BLaER1 treated with 17β-estradiol and CSF1 and Interleukin-3, amounts not matched to agents 10 nM and 100 nM (cell line): ENCODE data around the gene PTGFRN.
A peak's percentile ranks its signal among the peaks of the same experiment; 100 is the strongest.

Experiments used
- H3K27ac ChIP-seq, 11 experiments: shearing (Covaris generic); formaldehyde crosslinking; 2 replicates each; pipeline ENCODE4 v1.8.1; 2022
- H3K27me3 ChIP-seq, 11 experiments: shearing (Covaris generic); formaldehyde crosslinking; 2 replicates each; pipeline ENCODE4 v1.8.1; 2022
- H3K36me3 ChIP-seq, 11 experiments: shearing (Covaris generic); formaldehyde crosslinking; 2 replicates each; pipeline ENCODE4 v1.8.1; 2022
- H3K4me1 ChIP-seq, 10 experiments: shearing (Covaris generic); formaldehyde crosslinking; 2 replicates each; pipeline ENCODE4 v1.8.1; 2022
- H3K4me2 ChIP-seq, 11 experiments: shearing (Covaris generic); formaldehyde crosslinking; 2 replicates each; pipeline ENCODE4 v1.8.1; 2022
- H3K4me3 ChIP-seq, 10 experiments: shearing (Covaris generic); formaldehyde crosslinking; 2 replicates each; pipeline ENCODE4 v1.8.1; 2022
- H3K9ac ChIP-seq, 11 experiments: shearing (Covaris generic); formaldehyde crosslinking; 2 replicates each; pipeline ENCODE4 v1.8.1; 2022
- H3K9me3 ChIP-seq, 11 experiments: shearing (Covaris generic); formaldehyde crosslinking; replicated peaks in 1 of 11; 2 replicates each; pipeline ENCODE4 v1.8.1; 2022
- H4K20me1 ChIP-seq, 11 experiments: shearing (Covaris generic); formaldehyde crosslinking; 2 replicates each; pipeline ENCODE4 v1.8.1; 2022
- Cebpa-rat ChIP-seq, 11 experiments: shearing (Covaris generic); IDR thresholded peaks; 2 replicates each; pipeline ENCODE4 v1.8.1; 2022

Gene PTGFRN

GRCh38 chr1:116908820-116909511, 750 bp upstream of the PTGFRN start:
- no peak overlapping the region for H3K9ac ChIP-seq

GRCh38 chr1:116910379-116911187, 867 bp downstream of the PTGFRN start:
- Histone ChIP-seq H3K4me1 (peaks cover 4 to 33% (median 18%) of the 10 kb centered on the region in 10 experiments; a peak in 18 of 20 replicates), H3K27ac (peak overlapping the region in 6 of 11 experiments; percentile 45 to 71 (median 60); a peak in 10 of 22 replicates)

More at GRCh38 chr1:116908820-116909511, 750 bp upstream of the PTGFRN start:
- H4K20me1 ChIP-seq: peaks cover 0 to 16% (median 0%) of the 10 kb centered on the region in 11 experiments; a peak in 3 of 22 replicates
- H3K27me3 ChIP-seq: peaks cover 41 to 68% (median 64%) of the 10 kb centered on the region in 11 experiments
- H3K9me3 ChIP-seq: peaks cover 0 to 6% (median 0%) of the 10 kb centered on the region in 11 experiments; a peak in 1 of 22 replicates
- no peak for TF ChIP-seq Cebpa-rat (IDR thresholded peaks at IDR 0.05)
- peak overlapping the region in 6 of 10 experiments; percentile 68 to 80 (median 74); a peak in 8 of 20 replicates for H3K4me3 ChIP-seq
- peaks cover 4 to 33% (median 18%) of the 10 kb centered on the region in 10 experiments; a peak in 18 of 20 replicates for H3K4me1 ChIP-seq
- H3K27ac ChIP-seq: no peak overlapping the region
- peak overlapping the region in 5 of 11 experiments; percentile 86 to 99 (median 98); a peak in 10 of 22 replicates for H3K4me2 ChIP-seq
- no peaks in the 10 kb centered on the region for H3K36me3 ChIP-seq

GRCh38 chr1:116911188-116911553, 1.5 kb downstream of the PTGFRN start:
- H3K9ac ChIP-seq: peak overlapping the region in 2 of 11 experiments; percentile 74 to 83; a peak in 2 of 22 replicates
- H3K4me2 ChIP-seq: peak overlapping the region in 10 of 11 experiments; percentile 86 to 100 (median 98); a peak in 16 of 22 replicates
- H3K9me3 ChIP-seq: peaks cover 0 to 6% (median 0%) of the 10 kb centered on the region in 11 experiments; a peak in 1 of 22 replicates
- peaks cover 41 to 70% (median 64%) of the 10 kb centered on the region in 11 experiments for H3K27me3 ChIP-seq
- peaks cover 4 to 35% (median 18%) of the 10 kb centered on the region in 10 experiments; a peak in 18 of 20 replicates for H3K4me1 ChIP-seq
- peaks cover 0 to 16% (median 0%) of the 10 kb centered on the region in 11 experiments; a peak in 3 of 22 replicates for H4K20me1 ChIP-seq
- no peak overlapping the region for H3K27ac ChIP-seq
- no peaks in the 10 kb centered on the region for H3K36me3 ChIP-seq
- H3K4me3 ChIP-seq: peak overlapping the region in 8 of 10 experiments; percentile 56 to 80 (median 74); a peak in 13 of 20 replicates
- TF ChIP-seq Cebpa-rat (IDR thresholded peaks at IDR 0.05): no peak

More at GRCh38 chr1:116910379-116911187, 867 bp downstream of the PTGFRN start:
- Histone ChIP-seq H3K4me2 (peak overlapping the region; percentile 86 to 100 (median 98)), H3K4me3 (peak overlapping the region; percentile 56 to 80 (median 70)), H4K20me1 (peaks cover 0 to 16% (median 0%) of the 10 kb centered on the region in 11 experiments; a peak in 3 of 22 replicates), H3K36me3 (no peaks in the 10 kb centered on the region), H3K9me3 (peaks cover 0 to 6% (median 0%) of the 10 kb centered on the region in 11 experiments; a peak in 1 of 22 replicates), H3K9ac (peak overlapping the region; percentile 43 to 83 (median 70)), H3K27me3 (peaks cover 41 to 70% (median 64%) of the 10 kb centered on the region in 11 experiments)
- TF ChIP-seq Cebpa-rat (IDR thresholded peaks at IDR 0.05): no peak

- Histone ChIP-seq H3K27ac (no peak overlapping the region), H3K36me3 (no peaks in the 10 kb centered on the region), H3K9ac (no peak overlapping the region), H3K4me2 (peak overlapping the region in 4 of 11 experiments; percentile 86 to 98 (median 95); a peak in 7 of 22 replicates), H4K20me1 (peaks cover 0 to 16% (median 0%) of the 10 kb centered on the region in 11 experiments; a peak in 3 of 22 replicates), H3K4me3 (no peak overlapping the region; a peak in 1 of 20 replicates), H3K9me3 (peaks cover 0 to 6% (median 0%) of the 10 kb centered on the region in 11 experiments; a peak in 1 of 22 replicates), H3K4me1 (peaks cover 4 to 42% (median 18%) of the 10 kb centered on the region in 10 experiments; a peak in 19 of 20 replicates), H3K27me3 (peaks cover 41 to 70% (median 64%) of the 10 kb centered on the region in 11 experiments)
- no peak for TF ChIP-seq Cebpa-rat (IDR thresholded peaks at IDR 0.05)
Measured at GRCh38 chr1:116911779-116912469, 2.2 kb downstream of the PTGFRN start.

- Histone ChIP-seq H3K4me2 (peak overlapping the region in 2 of 11 experiments; percentile 86 to 98; a peak in 2 of 22 replicates), H3K36me3 (no peaks in the 10 kb centered on the region), H3K27me3 (peaks cover 41 to 61% (median 56%) of the 10 kb centered on the region in 11 experiments), H3K27ac (no peak overlapping the region), H3K4me1 (peaks cover 4 to 49% (median 18%) of the 10 kb centered on the region in 10 experiments; a peak in 19 of 20 replicates), H3K9ac (no peak overlapping the region), H3K4me3 (no peak overlapping the region), H3K9me3 (peaks cover 0 to 6% (median 0%) of the 10 kb centered on the region in 11 experiments; a peak in 1 of 22 replicates), H4K20me1 (peaks cover 0 to 25% (median 0%) of the 10 kb centered on the region in 11 experiments; a peak in 3 of 22 replicates)
- no peak for TF ChIP-seq Cebpa-rat (IDR thresholded peaks at IDR 0.05)
Measured at GRCh38 chr1:116912846-116913245, 3.1 kb downstream of the PTGFRN start.

GRCh38 chr1:116913941-116914340, 4.2 kb downstream of the PTGFRN start:
- peaks cover 0 to 6% (median 0%) of the 10 kb centered on the region in 11 experiments; a peak in 1 of 22 replicates for H3K9me3 ChIP-seq
- TF ChIP-seq Cebpa-rat (IDR thresholded peaks at IDR 0.05): no peak
- no peaks in the 10 kb centered on the region for H3K36me3 ChIP-seq
- no peak overlapping the region for H3K4me2 ChIP-seq
- H4K20me1 ChIP-seq: peaks cover 0 to 25% (median 0%) of the 10 kb centered on the region in 11 experiments; a peak in 3 of 22 replicates
- no peak overlapping the region for H3K4me3 ChIP-seq
- H3K27me3 ChIP-seq: peaks cover 37 to 50% (median 46%) of the 10 kb centered on the region in 11 experiments
- no peak overlapping the region for H3K9ac ChIP-seq
- H3K4me1 ChIP-seq: peaks cover 4 to 49% (median 18%) of the 10 kb centered on the region in 10 experiments; a peak in 19 of 20 replicates
- H3K27ac ChIP-seq: no peak overlapping the region

- Histone ChIP-seq H3K36me3 (no peaks in the 10 kb centered on the region), H4K20me1 (peaks cover 0 to 25% (median 0%) of the 10 kb centered on the region in 11 experiments; a peak in 3 of 22 replicates), H3K4me2 (no peak overlapping the region), H3K27ac (no peak overlapping the region), H3K27me3 (peaks cover 30 to 43% (median 38%) of the 10 kb centered on the region in 11 experiments), H3K4me3 (no peak overlapping the region), H3K9ac (no peak overlapping the region), H3K4me1 (peaks cover 4 to 45% (median 15%) of the 10 kb centered on the region in 10 experiments; a peak in 19 of 20 replicates), H3K9me3 (peaks cover 0 to 6% (median 0%) of the 10 kb centered on the region in 11 experiments; a peak in 1 of 22 replicates)
- TF ChIP-seq Cebpa-rat (IDR thresholded peaks at IDR 0.05): no peak
Measured at GRCh38 chr1:116914667-116915066, 5.0 kb downstream of the PTGFRN start.
